H9 (cell line): ENCODE data around the gene SLC24A4. TPM values are rescaled to one million over a fixed set of nuclear protein-coding genes. Genes with fewer than 3 reads are reported as not detected.

Source experiments
- DNase-seq: peaks from one replicate; pipeline ENCODE4 v3.0.0-alpha.2; 2017
- H2AFZ ChIP-seq: one replicate; pipeline ENCODE4 v1.6.1; 2013; ENCODE audit warnings: mild to moderate bottlenecking, low read length, control low read depth, moderate library complexity
- H2AK5ac ChIP-seq: 2 replicates; pipeline ENCODE4 v1.6.1; 2013; ENCODE audit warnings: low read length, control low read depth, mixed read lengths; ENCODE audit not compliant: insufficient read length
- H2BK120ac ChIP-seq: one replicate; pipeline ENCODE4 v1.6.1; 2013; ENCODE audit warnings: low read depth, mild to moderate bottlenecking, low read length, control low read depth, inconsistent platforms; ENCODE audit not compliant: poor library complexity, severe bottlenecking
- H2BK12ac ChIP-seq: 2 replicates; pipeline ENCODE4 v1.6.1; 2013; ENCODE audit warnings: low read length, control low read depth, mixed read lengths, low read depth; ENCODE audit not compliant: insufficient read length
- H2BK15ac ChIP-seq: 2 replicates; pipeline ENCODE4 v1.6.1; 2013; ENCODE audit warnings: low read depth, low read length, control low read depth
- H2BK20ac ChIP-seq: one replicate; pipeline ENCODE4 v1.6.1; 2013; ENCODE audit warnings: low read depth, mild to moderate bottlenecking, low read length, control low read depth, inconsistent platforms; ENCODE audit not compliant: poor library complexity, severe bottlenecking
- H2BK5ac ChIP-seq: 2 replicates; pipeline ENCODE4 v1.6.1; 2013; ENCODE audit warnings: low read length, control low read depth, mixed read lengths; ENCODE audit not compliant: insufficient read length
- H3K14ac ChIP-seq: 2 replicates; pipeline ENCODE4 v1.6.1; 2013; ENCODE audit warnings: low read length, control low read depth; ENCODE audit not compliant: insufficient read depth
- H3K18ac ChIP-seq: 2 replicates; pipeline ENCODE4 v1.6.1; 2013; ENCODE audit warnings: low read depth, mild to moderate bottlenecking, mixed read lengths, low read length, control low read depth; ENCODE audit not compliant: insufficient read length
- H3K23ac ChIP-seq: 2 replicates; pipeline ENCODE4 v1.6.1; 2013; ENCODE audit warnings: low read length, control low read depth, mixed read lengths, low read depth; ENCODE audit not compliant: insufficient read length
- H3K23me2 ChIP-seq: 2 replicates; pipeline ENCODE4 v1.6.1; 2013; ENCODE audit warnings: low read depth, mild to moderate bottlenecking, mixed read lengths, low read length, control low read depth; ENCODE audit not compliant: insufficient read length, poor library complexity, severe bottlenecking
- H3K27ac ChIP-seq: 2 replicates; pipeline ENCODE4 v1.5.1; 2013; ENCODE audit warnings: low read length, control low read depth, mixed read lengths, low read depth; ENCODE audit not compliant: insufficient read length
- H3K27me3 ChIP-seq: 2 replicates; pipeline ENCODE4 v1.6.1; 2013; ENCODE audit warnings: low read length, control low read depth, inconsistent platforms; ENCODE audit not compliant: insufficient read depth
- H3K4ac ChIP-seq: 2 replicates; pipeline ENCODE4 v1.6.1; 2013; ENCODE audit warnings: low read depth, mild to moderate bottlenecking, control low read depth, inconsistent platforms, low read length, moderate library complexity
- H3K4me1 ChIP-seq: 2 replicates; pipeline ENCODE4 v1.6.1; 2013; ENCODE audit warnings: low read length, control low read depth, inconsistent platforms; ENCODE audit not compliant: insufficient read depth
- H3K4me2 ChIP-seq: 2 replicates; pipeline ENCODE4 v1.6.1; 2013; ENCODE audit warnings: low read length, control low read depth, mixed read lengths; ENCODE audit not compliant: insufficient read length, insufficient read depth
- H3K56ac ChIP-seq: 2 replicates; pipeline ENCODE4 v1.6.1; 2013; ENCODE audit warnings: low read depth, mild to moderate bottlenecking, mixed read lengths, low read length, control low read depth; ENCODE audit not compliant: insufficient read length
- H3K79me1 ChIP-seq: 2 replicates; pipeline ENCODE4 v1.6.1; 2013; ENCODE audit warnings: low read depth, mild to moderate bottlenecking, moderate library complexity, low read length, control low read depth, inconsistent platforms; ENCODE audit not compliant: insufficient read depth, poor library complexity, severe bottlenecking
- H3K79me2 ChIP-seq: 2 replicates; pipeline ENCODE4 v1.6.1; 2013; ENCODE audit warnings: low read length, control low read depth, inconsistent platforms; ENCODE audit not compliant: insufficient read depth
- H3K9ac ChIP-seq: 2 replicates; pipeline ENCODE4 v1.6.1; 2013; ENCODE audit warnings: low read length, control low read depth, mixed read lengths; ENCODE audit not compliant: insufficient read length; ENCODE audit errors: extremely low read depth
- H3K9me3 ChIP-seq: one replicate; pipeline ENCODE4 v1.6.1; 2013; ENCODE audit warnings: low read depth, low read length, inconsistent platforms; ENCODE audit not compliant: control insufficient read depth
- H3T11ph ChIP-seq: one replicate; pipeline ENCODE4 v1.6.1; 2013; ENCODE audit warnings: mild to moderate bottlenecking, low read length, control low read depth, inconsistent platforms
- H4K20me1 ChIP-seq: one replicate; pipeline ENCODE4 v1.6.1; 2013; ENCODE audit not compliant: control insufficient read depth, insufficient read length, insufficient read depth
- H4K5ac ChIP-seq: 2 replicates; pipeline ENCODE4 v1.6.1; 2013; ENCODE audit warnings: low read depth, mild to moderate bottlenecking, mixed read lengths, low read length, control low read depth; ENCODE audit not compliant: insufficient read length
- H4K8ac ChIP-seq: replicated peaks from 2 replicates; pipeline ENCODE4 v1.6.1; 2013; ENCODE audit warnings: low read length, control low read depth, mixed read lengths, low read depth; ENCODE audit not compliant: insufficient read length
- H4K91ac ChIP-seq: 2 replicates; pipeline ENCODE4 v1.6.1; 2013; ENCODE audit warnings: low read depth, mild to moderate bottlenecking, moderate library complexity, mixed read lengths, low read length, control low read depth; ENCODE audit not compliant: insufficient read length
- H3K27ac Mint-ChIP-seq, 3 experiments: 2 replicates in 2 of 3; 3 replicates in 1 of 3; pipeline ENCODE4 v1.8.0; 2020 to 2021; ENCODE audit warnings: mixed read lengths in 3 of 3, mild to moderate bottlenecking in 1 of 3, moderate library complexity in 1 of 3
- H3K27me3 Mint-ChIP-seq: 2 replicates; pipeline ENCODE4 v1.8.0; 2021; ENCODE audit warnings: low read depth, mild to moderate bottlenecking, moderate library complexity, mixed read lengths
- H3K36me3 Mint-ChIP-seq, 3 experiments: 2 replicates in 2 of 3; 3 replicates in 1 of 3; pipeline ENCODE4 v1.8.0; 2020 to 2021; ENCODE audit warnings: low read depth in 3 of 3, mixed read lengths in 3 of 3; ENCODE audit not compliant: insufficient read depth in 1 of 3
- H3K4me1 Mint-ChIP-seq, 2 experiments: 2 replicates each; pipeline ENCODE4 v1.8.0; 2020; ENCODE audit warnings: mixed read lengths in 2 of 2
- H3K4me3 Mint-ChIP-seq, 2 experiments: 2 replicates in 1 of 2; 3 replicates in 1 of 2; pipeline ENCODE4 v1.8.0; 2020 to 2021; ENCODE audit warnings: mild to moderate bottlenecking in 2 of 2, mixed read lengths in 2 of 2, moderate library complexity in 1 of 2
- H3K9me3 Mint-ChIP-seq, 2 experiments: 2 replicates in 1 of 2; 3 replicates in 1 of 2; pipeline ENCODE4 v1.8.0; 2020; ENCODE audit warnings: mild to moderate bottlenecking in 2 of 2, mixed read lengths in 2 of 2, moderate library complexity in 1 of 2
- CTCF ChIP-seq: fragments of 200-600 bp; sonication (generic); conservative IDR thresholded peaks from 3 replicates; pipeline ENCODE4 v1.8.0; 2021; ENCODE audit warnings: antibody characterized with exemption, mild to moderate bottlenecking
- WGBS: extraction: QIAGEN DNeasy Blood & Tissue Kit; methylation state at CpG from one replicate; pipeline ENCODE4 v1.1.7; 2013; ENCODE audit warnings: missing lambda C conversion rate, low lambda C conversion rate, mixed read lengths; ENCODE audit not compliant: insufficient read length; ENCODE audit errors: extremely low coverage; 5-methylcytosine and 5-hydroxymethylcytosine counted together
- total RNA-seq: library from RNA; stranded (reverse); gene quantifications from 2 replicates; pipeline ENCODE4 v1.2.1, GENCODE V29; 2021

SLC24A4 gene
- total RNA-seq, 1 experiment from 2014 or later = 0.24 TPM

- Histone ChIP-seq H2BK120ac (no peak overlapping the region), H2AFZ (no peak overlapping the region), H3K27ac (no peak overlapping the region), H3K4ac (no peak overlapping the region), H2BK20ac (no peak overlapping the region), H3K9me3 (no peaks in the 10 kb centered on the region), H3K23ac (no peak overlapping the region), H3K23me2 (peaks cover 12% of the 10 kb centered on the region), H4K8ac (no peak overlapping the region), H2BK15ac (no peak overlapping the region), H3K14ac (peak overlapping the region; percentile 36), H3K79me1 (no peaks in the 10 kb centered on the region), H3K18ac (no peak overlapping the region), H3K4me1 (no peaks in the 10 kb centered on the region), H4K91ac (no peak overlapping the region), H3K27me3 (peaks cover 3% of the 10 kb centered on the region; the same call in 1 of the 2 replicates), H2BK12ac (no peak overlapping the region), H2BK5ac (no peak overlapping the region), H2AK5ac (no peak overlapping the region), H3T11ph (no peak overlapping the region), H4K5ac (no peak overlapping the region), H3K9ac (no peak overlapping the region), H4K20me1 (no peaks in the 10 kb centered on the region), H3K79me2 (no peaks in the 10 kb centered on the region), H3K56ac (no peak overlapping the region), H3K4me2 (peak overlapping the region; percentile 59)
- Mint-ChIP-seq H3K4me3 (peak overlapping the region; percentile 68 to 76), H3K27ac (no peak overlapping the region), H3K36me3 (no peaks in the 10 kb centered on the region; a peak in 1 of 7 replicates), H3K9me3 (no peaks in the 10 kb centered on the region), H3K27me3 (peaks cover 54% of the 10 kb centered on the region), H3K4me1 (peaks cover 8 to 9% of the 10 kb centered on the region in 2 experiments)
- WGBS = no CpG with 5 or more reads among the region's 81 CpGs
- peak; percentile 50 for DNase-seq
- TF ChIP-seq CTCF = no peak
Observed at GRCh38 chr14:92513966-92514843, 191.2 kb downstream of the SLC24A4 start.
